ENCODE measurements around the gene CTTNBP2. TPM values are rescaled to one million over a fixed set of nuclear protein-coding genes. Genes with fewer than 3 reads are reported as not detected.

The CTTNBP2 gene
- polyA plus RNA-seq, 1 donor from 2014 or later = 53.5 TPM

DNA sequence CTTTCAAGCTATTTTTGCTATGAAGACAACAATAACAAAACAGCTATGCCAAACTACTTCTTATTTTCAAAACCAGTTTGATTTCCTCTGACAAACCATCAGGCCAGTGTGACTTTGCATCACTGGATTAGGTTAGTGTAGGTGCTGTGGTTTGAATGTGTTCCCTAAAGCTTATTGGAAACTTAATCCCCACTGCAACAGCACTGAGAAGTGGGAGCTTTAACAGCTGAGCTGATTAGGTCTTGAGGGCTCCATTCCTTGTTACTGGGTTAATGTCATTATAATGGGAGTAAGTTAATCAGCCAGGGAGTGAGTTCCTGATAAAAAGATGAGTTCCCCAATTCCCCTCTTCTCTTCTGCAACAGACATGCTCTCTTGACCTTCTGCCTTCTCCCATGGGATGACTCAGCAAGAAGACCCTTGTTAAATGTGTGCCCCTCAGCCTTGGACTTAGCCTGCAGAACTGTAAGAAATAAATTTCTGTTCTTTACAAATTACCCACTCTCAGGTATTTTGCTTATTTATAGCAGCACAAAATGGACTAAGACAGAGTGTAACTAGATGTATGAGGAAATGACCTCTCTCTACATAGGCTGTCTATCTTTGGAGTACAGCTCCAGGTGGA lies 186.8 kb downstream of the CTTNBP2 start:
- Histone ChIP-seq H3F3A (ENCODE audit: insufficient read depth, low read length, poor library complexity, severe bottlenecking) (no peaks in the 10 kb centered on the region), H3K4me2 (ENCODE audit: low read length) (no peak overlapping the region), H3K36me3 (ENCODE audit: insufficient read depth, low read length) (no peaks in the 10 kb centered on the region), H3K9me3 (ENCODE audit: low read length) (no peaks in the 10 kb centered on the region), H3K79me2 (replicated peaks; ENCODE audit: insufficient read depth, low read length) (no peaks in the 10 kb centered on the region), H3K27ac (ENCODE audit: low read length) (no peak overlapping the region), H3K9me2 (ENCODE audit: insufficient read depth, low read length) (no peaks in the 10 kb centered on the region), H4K20me1 (ENCODE audit: insufficient read depth) (no peaks in the 10 kb centered on the region), H2AFZ (ENCODE audit: low read depth, low read length) (no peak overlapping the region), H3K9ac (ENCODE audit: low read length) (no peak overlapping the region), H3K27me3 (ENCODE audit: insufficient read depth, low read depth, low read length) (no peaks in the 10 kb centered on the region), H3K4me3 (ENCODE audit: low read length) (no peak overlapping the region)
- TF ChIP-seq, protein P1, sequence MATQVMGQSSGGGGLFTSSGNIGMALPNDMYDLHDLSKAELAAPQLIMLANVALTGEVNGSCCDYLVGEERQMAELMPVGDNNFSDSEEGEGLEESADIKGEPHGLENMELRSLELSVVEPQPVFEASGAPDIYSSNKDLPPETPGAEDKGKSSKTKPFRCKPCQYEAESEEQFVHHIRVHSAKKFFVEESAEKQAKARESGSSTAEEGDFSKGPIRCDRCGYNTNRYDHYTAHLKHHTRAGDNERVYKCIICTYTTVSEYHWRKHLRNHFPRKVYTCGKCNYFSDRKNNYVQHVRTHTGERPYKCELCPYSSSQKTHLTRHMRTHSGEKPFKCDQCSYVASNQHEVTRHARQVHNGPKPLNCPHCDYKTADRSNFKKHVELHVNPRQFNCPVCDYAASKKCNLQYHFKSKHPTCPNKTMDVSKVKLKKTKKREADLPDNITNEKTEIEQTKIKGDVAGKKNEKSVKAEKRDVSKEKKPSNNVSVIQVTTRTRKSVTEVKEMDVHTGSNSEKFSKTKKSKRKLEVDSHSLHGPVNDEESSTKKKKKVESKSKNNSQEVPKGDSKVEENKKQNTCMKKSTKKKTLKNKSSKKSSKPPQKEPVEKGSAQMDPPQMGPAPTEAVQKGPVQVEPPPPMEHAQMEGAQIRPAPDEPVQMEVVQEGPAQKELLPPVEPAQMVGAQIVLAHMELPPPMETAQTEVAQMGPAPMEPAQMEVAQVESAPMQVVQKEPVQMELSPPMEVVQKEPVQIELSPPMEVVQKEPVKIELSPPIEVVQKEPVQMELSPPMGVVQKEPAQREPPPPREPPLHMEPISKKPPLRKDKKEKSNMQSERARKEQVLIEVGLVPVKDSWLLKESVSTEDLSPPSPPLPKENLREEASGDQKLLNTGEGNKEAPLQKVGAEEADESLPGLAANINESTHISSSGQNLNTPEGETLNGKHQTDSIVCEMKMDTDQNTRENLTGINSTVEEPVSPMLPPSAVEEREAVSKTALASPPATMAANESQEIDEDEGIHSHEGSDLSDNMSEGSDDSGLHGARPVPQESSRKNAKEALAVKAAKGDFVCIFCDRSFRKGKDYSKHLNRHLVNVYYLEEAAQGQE (IDR thresholded peaks at IDR 0.05; ENCODE audit: borderline replicate concordance) = no peak
- TF ChIP-seq MXI1 (conservative IDR thresholded peaks at IDR 0.05; ENCODE audit: poor library complexity, severe bottlenecking) (no peak), TAF1 (IDR thresholded peaks at IDR 0.05; ENCODE audit: low read depth) (no peak), RAD21 (conservative IDR thresholded peaks at IDR 0.05) (no peak), EZH2 (IDR thresholded peaks at IDR 0.05; ENCODE audit: borderline replicate concordance, insufficient read depth, low read length, poor library complexity, severe bottlenecking) (no peak), EP300 (conservative IDR thresholded peaks at IDR 0.05; ENCODE audit: poor library complexity, severe bottlenecking) (no peak), SMC3 (conservative IDR thresholded peaks at IDR 0.05; ENCODE audit: poor library complexity) (no peak), POLR2AphosphoS5 (IDR thresholded peaks at IDR 0.05) (no peak)
- TF ChIP-seq, protein P2, sequence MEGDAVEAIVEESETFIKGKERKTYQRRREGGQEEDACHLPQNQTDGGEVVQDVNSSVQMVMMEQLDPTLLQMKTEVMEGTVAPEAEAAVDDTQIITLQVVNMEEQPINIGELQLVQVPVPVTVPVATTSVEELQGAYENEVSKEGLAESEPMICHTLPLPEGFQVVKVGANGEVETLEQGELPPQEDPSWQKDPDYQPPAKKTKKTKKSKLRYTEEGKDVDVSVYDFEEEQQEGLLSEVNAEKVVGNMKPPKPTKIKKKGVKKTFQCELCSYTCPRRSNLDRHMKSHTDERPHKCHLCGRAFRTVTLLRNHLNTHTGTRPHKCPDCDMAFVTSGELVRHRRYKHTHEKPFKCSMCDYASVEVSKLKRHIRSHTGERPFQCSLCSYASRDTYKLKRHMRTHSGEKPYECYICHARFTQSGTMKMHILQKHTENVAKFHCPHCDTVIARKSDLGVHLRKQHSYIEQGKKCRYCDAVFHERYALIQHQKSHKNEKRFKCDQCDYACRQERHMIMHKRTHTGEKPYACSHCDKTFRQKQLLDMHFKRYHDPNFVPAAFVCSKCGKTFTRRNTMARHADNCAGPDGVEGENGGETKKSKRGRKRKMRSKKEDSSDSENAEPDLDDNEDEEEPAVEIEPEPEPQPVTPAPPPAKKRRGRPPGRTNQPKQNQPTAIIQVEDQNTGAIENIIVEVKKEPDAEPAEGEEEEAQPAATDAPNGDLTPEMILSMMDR (IDR thresholded peaks at IDR 0.05; ENCODE audit: poor library complexity, severe bottlenecking) = no peak

DNA sequence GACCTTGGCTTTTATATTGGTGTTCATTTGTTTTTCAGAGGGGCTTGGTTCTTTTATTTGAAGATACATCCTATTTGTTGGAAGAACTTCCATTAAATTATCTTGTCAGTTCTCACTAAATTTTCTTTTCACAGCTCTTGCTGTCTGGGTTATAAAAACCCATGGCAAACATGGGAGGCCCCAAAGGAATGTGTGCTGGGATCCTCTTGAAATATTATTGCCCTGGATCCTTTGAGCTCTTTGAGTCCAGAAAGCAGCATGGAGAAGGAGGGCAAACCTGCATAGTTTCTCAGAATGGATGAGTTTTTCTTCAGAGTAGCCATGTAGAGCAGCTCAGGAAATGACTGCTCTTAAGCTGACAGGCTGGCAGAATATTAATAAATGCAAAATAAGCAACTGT lies 187.4 kb downstream of the CTTNBP2 start:
- Histone ChIP-seq H3K36me3 (ENCODE audit: insufficient read depth, low read length) (no peaks in the 10 kb centered on the region), H3K4me2 (ENCODE audit: low read length) (no peak overlapping the region), H2AFZ (ENCODE audit: low read depth, low read length) (no peak overlapping the region), H3K9ac (ENCODE audit: low read length) (no peak overlapping the region), H3K9me2 (ENCODE audit: insufficient read depth, low read length) (no peaks in the 10 kb centered on the region), H3K27me3 (ENCODE audit: insufficient read depth, low read depth, low read length) (no peaks in the 10 kb centered on the region), H3K27ac (ENCODE audit: low read length) (no peak overlapping the region), H3K79me2 (replicated peaks; ENCODE audit: insufficient read depth, low read length) (no peaks in the 10 kb centered on the region), H4K20me1 (ENCODE audit: insufficient read depth) (no peaks in the 10 kb centered on the region), H3K9me3 (ENCODE audit: low read length) (no peaks in the 10 kb centered on the region), H3K4me3 (ENCODE audit: low read length) (no peak overlapping the region), H3F3A (ENCODE audit: insufficient read depth, low read length, poor library complexity, severe bottlenecking) (no peaks in the 10 kb centered on the region)
- TF ChIP-seq POLR2AphosphoS5 (IDR thresholded peaks at IDR 0.05) (no peak), EP300 (conservative IDR thresholded peaks at IDR 0.05; ENCODE audit: poor library complexity, severe bottlenecking) (no peak), RAD21 (conservative IDR thresholded peaks at IDR 0.05) (no peak), MXI1 (conservative IDR thresholded peaks at IDR 0.05; ENCODE audit: poor library complexity, severe bottlenecking) (no peak), EZH2 (IDR thresholded peaks at IDR 0.05; ENCODE audit: borderline replicate concordance, insufficient read depth, low read length, poor library complexity, severe bottlenecking) (no peak), TAF1 (IDR thresholded peaks at IDR 0.05; ENCODE audit: low read depth) (no peak), SMC3 (conservative IDR thresholded peaks at IDR 0.05; ENCODE audit: poor library complexity) (no peak)
- TF ChIP-seq, protein P1 (IDR thresholded peaks at IDR 0.05; ENCODE audit: borderline replicate concordance) = no peak
- TF ChIP-seq, protein P2 (IDR thresholded peaks at IDR 0.05; ENCODE audit: poor library complexity, severe bottlenecking) = no peak
